Measurements from ENCODE around the gene SCD.

GRCh38 chr10:100318207-100318606, 28.8 kb upstream of the SCD start:
- TF ChIP-seq POLR2A (IDR thresholded peaks at IDR 0.05; ENCODE audit: borderline replicate concordance, extremely low read depth, insufficient read depth, insufficient read length) (no peak), FOSL1 (IDR thresholded peaks at IDR 0.05; ENCODE audit: low read depth) (no peak), SRF (IDR thresholded peaks at IDR 0.05; ENCODE audit: low read depth) (no peak), RAD21 (IDR thresholded peaks at IDR 0.05; ENCODE audit: low read depth) (no peak), CTCF (IDR thresholded peaks at IDR 0.05 in 2 of 3, conservative IDR thresholded peaks at IDR 0.05 in 1 of 3; ENCODE audit: borderline replicate concordance in 1 of 3, insufficient read depth in 1 of 3, low read depth in 2 of 3, low read length in 2 of 3) (no peak)
